COLO668 (cell line): ENCODE results near the gene P3H2.

Source experiments
- DNase-seq: peaks from one replicate; lab custom pipeline; 2025; ENCODE audit not compliant: unreplicated experiment; lab: John Stamatoyannopoulos, UW

Gene P3H2

GRCh38 chr3:189950258-189950657 lies 170.4 kb downstream of the P3H2 start:
- no peak for DNase-seq

GRCh38 chr3:189949580-189949979 lies 171.1 kb downstream of the P3H2 start:
- DNase-seq = no peak

- DNase-seq = no peak
Observed at GRCh38 chr3:189948724-189949045, 172.0 kb downstream of the P3H2 start.

GRCh38 chr3:189947948-189948723 lies 172.6 kb downstream of the P3H2 start:
- no peak for DNase-seq

GRCh38 chr3:189947068-189947467 lies 173.6 kb downstream of the P3H2 start:
- DNase-seq = no peak

- no peak for DNase-seq
Observed at GRCh38 chr3:189945935-189946709, 174.6 kb downstream of the P3H2 start.

GRCh38 chr3:189944285-189945145 lies 176.2 kb downstream of the P3H2 start:
- DNase-seq = no peak

GRCh38 chr3:189942948-189943347 lies 177.7 kb downstream of the P3H2 start:
- no peak for DNase-seq

GRCh38 chr3:189941679-189942078 lies 179.0 kb downstream of the P3H2 start:
- DNase-seq = no peak

- no peak for DNase-seq
Observed at GRCh38 chr3:189941125-189941524, 179.6 kb downstream of the P3H2 start.

GRCh38 chr3:189937302-189938127 lies 183.2 kb downstream of the P3H2 start:
- no peak for DNase-seq

- DNase-seq = no peak
Observed at GRCh38 chr3:189936201-189936945, 184.3 kb downstream of the P3H2 start.

GRCh38 chr3:189927975-189928895 lies 192.5 kb downstream of the P3H2 start:
- DNase-seq = no peak

- no peak for DNase-seq
Observed at GRCh38 chr3:189921770-189922169, 198.9 kb downstream of the P3H2 start.

GRCh38 chr3:189914799-189915198 lies 205.9 kb downstream of the P3H2 start:
- DNase-seq = no peak

GRCh38 chr3:189911001-189911400 lies 209.7 kb downstream of the P3H2 start:
- DNase-seq = no peak

GRCh38 chr3:189909573-189909972 lies 211.1 kb downstream of the P3H2 start:
- DNase-seq = no peak

- DNase-seq = no peak
Observed at GRCh38 chr3:189909139-189909538, 211.6 kb downstream of the P3H2 start.

GRCh38 chr3:189908646-189909045 lies 212.1 kb downstream of the P3H2 start:
- no peak for DNase-seq
